ENCODE data around the gene SNAPIN. TPM values are rescaled to one million over a fixed set of nuclear protein-coding genes. Genes with fewer than 3 reads are reported as not detected.

SNAPIN gene
- polyA plus RNA-seq, 3 donors, result 49.4 to 56.0 (median 53.9) TPM

DNA sequence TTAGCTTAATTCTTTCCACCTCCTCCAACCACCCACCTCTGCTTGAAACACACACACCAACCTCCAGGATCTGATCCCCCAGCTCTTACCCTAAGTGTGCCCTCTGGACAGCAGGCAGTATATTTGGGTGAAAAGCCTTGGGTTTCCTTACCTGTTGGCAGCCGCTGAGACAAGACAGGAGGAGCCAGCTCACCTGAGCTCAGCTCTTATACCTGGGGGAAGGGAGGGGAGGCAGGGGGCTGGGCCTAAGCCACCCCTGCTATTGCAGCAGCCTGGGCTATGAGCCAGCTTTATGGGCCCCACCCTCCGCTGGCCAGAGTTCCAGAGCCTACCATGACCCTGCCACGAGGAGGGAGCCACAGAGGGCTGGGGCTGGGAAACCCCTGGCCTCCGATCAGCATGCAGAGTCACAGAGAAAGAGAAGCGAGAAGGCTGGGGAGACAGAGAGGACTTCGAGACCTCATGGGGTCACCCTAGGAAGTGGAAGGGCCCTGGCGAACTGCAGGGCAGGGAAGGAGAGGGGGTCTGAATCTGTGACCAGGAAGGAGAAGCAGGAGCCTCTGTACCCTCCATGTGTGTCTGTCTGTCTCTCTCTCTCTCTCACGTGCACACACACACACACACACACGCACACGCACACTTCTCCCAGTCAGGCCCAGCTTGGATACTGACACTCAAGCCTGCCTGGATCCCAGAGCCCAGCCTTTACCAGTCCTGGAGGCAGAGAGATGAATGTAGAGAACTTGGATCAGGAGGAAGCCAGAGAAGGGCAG is 42.2 kb upstream of the SNAPIN start, which contains the start of gene S100A14:
Gene S100A14 (minus strand): TSS at position 182 of the 773 bp plus-strand sequence. CDS start 467 bp downstream, outside the sequence.
- no peak for DNase-seq (ENCODE audit: extremely low read depth in 1 of 11, low read depth in 9 of 11, low spot score in 4 of 11)

- DNase-seq (ENCODE audit: extremely low read depth in 1 of 11, low read depth in 9 of 11, low spot score in 4 of 11), result no peak
Observed at GRCh38 chr1:153616917-153617311, 41.6 kb upstream of the SNAPIN start.

GRCh38 chr1:153617663-153618062 is 40.8 kb upstream of the SNAPIN start:
- DNase-seq (ENCODE audit: extremely low read depth in 1 of 11, low read depth in 9 of 11, low spot score in 4 of 11), result no peak

- DNase-seq (ENCODE audit: extremely low read depth in 1 of 11, low read depth in 9 of 11, low spot score in 4 of 11), result no peak
Observed at GRCh38 chr1:153619171-153619570, 39.3 kb upstream of the SNAPIN start.

DNA sequence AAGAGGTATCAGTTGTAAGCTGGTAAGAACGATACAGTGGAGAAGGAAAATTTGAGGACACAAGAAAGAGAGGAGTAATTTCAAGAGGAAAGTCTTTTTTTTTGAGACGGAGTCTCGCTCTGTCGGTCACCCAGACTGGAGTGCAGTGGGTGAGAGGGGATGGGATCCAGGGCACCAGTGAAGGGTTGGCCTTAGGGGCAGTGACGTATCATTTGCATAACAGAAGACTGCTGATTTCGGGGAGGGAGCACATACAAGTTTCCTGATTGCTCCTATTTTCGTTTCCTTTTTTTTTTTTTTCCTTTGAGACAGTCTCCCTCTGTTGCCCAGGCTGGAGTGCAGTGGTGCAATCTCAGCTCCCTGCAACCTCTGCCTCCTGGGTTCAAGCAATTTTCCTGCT is 35.4 kb upstream of the SNAPIN start:
- no peak for DNase-seq (ENCODE audit: extremely low read depth in 1 of 11, low read depth in 9 of 11, low spot score in 4 of 11)

GRCh38 chr1:153624965-153625611 is 33.4 kb upstream of the SNAPIN start:
- DNase-seq (ENCODE audit: extremely low read depth in 1 of 11, low read depth in 9 of 11, low spot score in 4 of 11), result no peak

DNA sequence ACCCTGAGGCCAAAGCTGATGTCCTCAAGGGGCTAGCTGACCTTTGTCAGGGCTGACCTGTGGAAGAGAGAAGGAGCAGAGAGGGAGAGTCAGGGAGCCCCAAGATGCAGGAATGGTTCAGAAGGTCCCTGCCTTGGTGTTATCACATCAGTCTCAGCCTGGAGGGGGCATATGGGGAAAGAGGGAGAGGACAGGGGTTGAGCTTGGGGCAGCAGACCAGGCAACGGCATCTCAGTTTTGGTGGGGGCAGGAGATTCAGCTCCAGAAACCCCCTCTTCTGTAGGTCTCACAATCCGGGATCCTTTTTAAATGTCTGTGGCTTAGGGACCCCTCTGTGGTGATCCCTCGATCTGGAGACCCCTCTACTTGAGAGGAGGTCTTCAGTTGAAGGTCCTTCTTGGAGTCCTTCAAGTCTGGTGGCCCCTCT is 32.0 kb upstream of the SNAPIN start:
- no peak for DNase-seq (ENCODE audit: extremely low read depth in 1 of 11, low read depth in 9 of 11, low spot score in 4 of 11)

GRCh38 chr1:153626904-153627714 is 31.4 kb upstream of the SNAPIN start, which contains the start of gene S100A13:
TSS of gene S100A13 (minus strand) at chr1:153627505. CDS start at chr1:153626472, 1,033 bp downstream.
- peak in 9 of 11 donors; percentile 69 to 88 (median 81) for DNase-seq (ENCODE audit: extremely low read depth in 1 of 11, low read depth in 9 of 11, low spot score in 4 of 11)

GRCh38 chr1:153627715-153628626 is 30.5 kb upstream of the SNAPIN start, which contains the start of gene S100A1:
TSS of gene S100A1 (plus strand) at chr1:153628434. CDS start at chr1:153630522, 2,088 bp downstream.
- no peak for DNase-seq (ENCODE audit: extremely low read depth in 1 of 11, low read depth in 9 of 11, low spot score in 4 of 11)

DNA sequence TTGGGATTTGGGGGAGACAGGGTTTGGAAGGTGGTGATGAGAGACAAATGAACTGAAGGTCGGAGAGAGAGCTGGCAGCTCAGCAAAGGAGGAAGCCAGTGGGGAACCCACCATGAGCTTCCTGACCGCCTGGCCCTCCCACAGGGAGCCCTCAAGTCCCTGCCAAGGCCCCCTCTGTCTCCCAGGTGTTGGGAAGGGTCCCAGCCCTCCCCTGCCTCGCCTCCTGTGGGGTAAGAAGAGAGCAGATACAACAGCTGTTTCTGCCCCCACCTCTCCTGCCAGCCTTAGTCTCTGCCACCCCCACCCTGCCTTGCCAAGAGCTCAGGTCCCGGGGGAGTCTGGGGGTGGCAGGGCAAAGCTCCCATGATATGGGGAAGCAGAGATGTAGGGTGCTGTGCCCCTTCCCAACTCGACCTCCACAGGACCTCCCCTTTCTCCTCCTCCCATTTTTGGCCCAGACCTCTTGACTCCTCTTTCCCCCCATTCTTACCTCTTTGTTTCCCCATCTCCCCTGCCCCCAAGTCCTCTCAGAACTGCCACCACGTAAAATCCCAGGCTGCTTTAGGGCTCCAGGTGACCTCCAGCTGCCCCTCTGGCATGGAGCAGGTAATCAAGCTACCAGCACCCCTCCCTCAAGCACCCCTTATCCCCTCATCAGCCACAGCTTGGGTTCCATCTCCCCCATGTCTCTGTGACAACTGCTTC is 29.7 kb upstream of the SNAPIN start:
- DNase-seq (ENCODE audit: extremely low read depth in 1 of 11, low read depth in 9 of 11, low spot score in 4 of 11), result no peak

DNA sequence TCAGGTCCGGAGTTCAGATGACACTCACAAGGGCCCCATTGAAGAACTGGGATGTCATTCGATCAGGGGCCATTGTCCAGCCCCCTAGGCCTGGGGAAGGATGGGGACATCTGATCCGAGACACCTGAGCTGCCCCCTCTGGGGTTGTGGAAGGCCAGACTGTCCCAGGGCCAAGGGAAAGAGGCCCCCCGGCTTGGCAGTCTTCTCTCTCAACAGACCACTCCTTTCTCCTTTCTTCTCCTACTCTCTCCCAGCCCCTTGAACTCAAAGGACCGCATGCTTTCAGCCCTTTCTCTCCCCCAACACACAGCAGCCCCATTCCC is 29.2 kb upstream of the SNAPIN start:
- DNase-seq (ENCODE audit: extremely low read depth in 1 of 11, low read depth in 9 of 11, low spot score in 4 of 11), result no peak

DNA sequence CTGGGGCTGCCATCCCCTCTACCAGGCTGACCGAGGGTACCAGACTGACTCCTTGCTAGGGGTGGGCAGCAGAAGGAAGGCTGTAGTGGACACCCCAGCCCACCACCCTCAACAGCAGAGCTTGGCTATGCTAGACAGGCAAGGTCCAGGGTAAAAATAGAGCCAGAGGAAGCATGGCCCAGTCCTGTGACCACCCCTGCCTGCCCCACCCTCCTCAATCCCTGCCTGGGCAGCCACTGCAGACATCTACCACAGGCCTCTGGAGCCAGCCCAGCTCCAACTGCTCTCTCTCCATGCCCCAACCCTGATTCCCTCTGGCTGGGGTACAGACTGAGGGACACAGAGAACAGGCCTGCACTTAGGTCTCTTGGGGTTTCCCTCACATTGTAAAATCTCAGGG is 28.5 kb upstream of the SNAPIN start:
- DNase-seq (ENCODE audit: extremely low read depth in 1 of 11, low read depth in 9 of 11, low spot score in 4 of 11), result no peak

GRCh38 chr1:153630384-153630783 is 28.1 kb upstream of the SNAPIN start:
- DNase-seq (ENCODE audit: extremely low read depth in 1 of 11, low read depth in 9 of 11, low spot score in 4 of 11), result no peak

DNA sequence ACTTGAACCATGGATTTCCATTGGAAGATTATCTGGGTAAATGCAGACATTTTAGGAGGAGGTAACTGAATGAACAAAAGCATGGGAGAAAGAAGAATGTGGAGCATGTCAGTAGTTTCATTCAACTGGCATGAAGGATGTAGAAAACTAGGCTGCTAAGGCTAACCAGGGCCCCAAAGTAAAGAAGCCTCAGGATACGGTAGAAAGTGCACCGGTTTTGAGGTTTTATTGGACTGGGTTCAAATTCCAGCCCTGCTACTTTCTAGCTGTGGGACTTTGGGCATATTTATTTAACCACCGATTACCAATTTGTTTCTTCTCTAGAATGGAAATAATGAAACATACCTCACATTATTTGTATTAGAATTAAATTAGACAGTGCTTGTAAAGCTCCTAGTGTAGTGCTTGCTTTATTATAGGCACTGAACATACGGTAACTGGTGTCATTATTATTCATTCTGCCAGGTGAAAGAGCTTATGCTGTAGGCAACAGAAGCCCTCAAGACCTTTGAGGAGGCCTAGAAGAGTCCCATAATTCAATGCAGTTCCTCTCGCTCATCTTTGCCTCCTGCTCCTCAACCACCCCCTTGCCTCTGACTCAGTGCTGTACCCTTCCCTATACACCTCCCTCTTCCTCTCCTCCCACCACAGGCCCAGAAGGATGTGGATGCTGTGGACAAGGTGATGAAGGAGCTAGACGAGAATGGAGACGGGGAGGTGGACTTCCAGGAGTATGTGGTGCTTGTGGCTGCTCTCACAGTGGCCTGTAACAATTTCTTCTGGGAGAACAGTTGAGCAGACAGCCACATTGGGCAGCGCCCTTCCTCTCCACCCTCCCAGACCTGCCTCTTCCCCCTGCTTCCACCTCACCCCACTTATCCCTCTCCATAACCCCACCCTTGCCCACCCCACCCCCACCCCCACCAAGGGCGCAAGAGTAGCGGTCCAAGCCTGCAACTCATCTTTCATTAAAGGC is 27.2 kb upstream of the SNAPIN start:
- no peak for DNase-seq (ENCODE audit: extremely low read depth in 1 of 11, low read depth in 9 of 11, low spot score in 4 of 11)

GRCh38 chr1:153633161-153633753 is 25.2 kb upstream of the SNAPIN start:
- DNase-seq (ENCODE audit: extremely low read depth in 1 of 11, low read depth in 9 of 11, low spot score in 4 of 11), result no peak

Data from renal cortex interstitium (tissue), 11 donors.